Smooth muscle cell (in vitro differentiated cells): ENCODE results near the gene FNBP1. TPM values are rescaled to one million over a fixed set of nuclear protein-coding genes. Genes with fewer than 3 reads are reported as not detected.
A peak's percentile ranks its signal among the peaks of the same experiment; 100 is the strongest.
"Not testable (repeated sequence)": the region's sequence is repeated elsewhere in the genome, so short reads cannot be mapped to it uniquely, and the experiment has no call there.

Experiments used
- DNase-seq: peaks from one replicate; lab custom pipeline; 2025; ENCODE audit not compliant: unreplicated experiment; lab: John Stamatoyannopoulos, UW
- H2AFZ ChIP-seq: fragments of 200-600 bp; sonication (generic); 2 replicates; pipeline ENCODE4 v1.6.0; 2016; ENCODE audit warnings: antibody characterized with exemption, low read depth, mild to moderate bottlenecking
- H3F3A ChIP-seq: fragments of 200-600 bp; sonication (generic); 2 replicates; pipeline ENCODE4 v1.6.0; 2017; ENCODE audit warnings: antibody characterized with exemption, low read depth
- H3K27ac ChIP-seq: fragments of 200-600 bp; sonication (generic); 2 replicates; pipeline ENCODE4 v1.5.1; 2016; ENCODE audit warnings: low read depth, mild to moderate bottlenecking
- H3K27me3 ChIP-seq: fragments of 200-600 bp; sonication (generic); 2 replicates; pipeline ENCODE4 v1.6.1; 2016; ENCODE audit warnings: low read depth, mild to moderate bottlenecking
- H3K36me3 ChIP-seq: fragments of 200-600 bp; sonication (generic); 2 replicates; pipeline ENCODE4 v1.5.1; 2016; ENCODE audit warnings: low read depth
- H3K4me1 ChIP-seq: fragments of 200-600 bp; sonication (generic); 2 replicates; pipeline ENCODE4 v1.5.1; 2016; ENCODE audit warnings: low read depth
- H3K4me2 ChIP-seq: fragments of 200-600 bp; sonication (generic); 2 replicates; pipeline ENCODE4 v1.6.0; 2016; ENCODE audit warnings: mild to moderate bottlenecking
- H3K4me3 ChIP-seq: fragments of 200-600 bp; sonication (generic); 2 replicates; pipeline ENCODE4 v1.5.1; 2016; ENCODE audit warnings: mild to moderate bottlenecking
- H3K79me2 ChIP-seq: fragments of 200-600 bp; sonication (generic); 2 replicates; pipeline ENCODE4 v1.6.0; 2016; ENCODE audit warnings: low read depth, mild to moderate bottlenecking
- H3K9ac ChIP-seq: fragments of 200-600 bp; sonication (generic); 2 replicates; pipeline ENCODE4 v1.6.0; 2016; ENCODE audit warnings: low read depth
- H3K9me3 ChIP-seq: fragments of 200-600 bp; sonication (generic); replicated peaks from 2 replicates; pipeline ENCODE4 v1.5.1; 2016; ENCODE audit warnings: low read depth
- H4K20me1 ChIP-seq: fragments of 200-600 bp; sonication (generic); 2 replicates; pipeline ENCODE4 v1.6.0; 2016; ENCODE audit warnings: low read depth
- CTCF ChIP-seq: fragments of 200-600 bp; sonication (generic); IDR thresholded peaks from 2 replicates; pipeline ENCODE4 v1.5.1; 2017; ENCODE audit warnings: borderline replicate concordance, mild to moderate bottlenecking, antibody characterized with exemption; ENCODE audit not compliant: insufficient read depth, poor library complexity, severe bottlenecking
- WGBS: methylation state at CpG from one replicate; pipeline ENCODE4 v1.1.7; 2016; ENCODE audit warnings: low lambda C conversion rate; 5-methylcytosine and 5-hydroxymethylcytosine counted together
- polyA plus RNA-seq: library from polyadenylated mRNA; unstranded; fragments of >200 nt; fragmentation: Nextera tagmentation; extraction: Ambion mirVana; gene quantifications from 2 replicates; pipeline ENCODE4 v1.2.1, GENCODE V29; 2016
- total RNA-seq: library from RNA; depleted of rRNA; stranded (reverse); fragments of >200 nt; gene quantifications from 2 replicates; pipeline ENCODE4 v1.2.3, GENCODE V29; 2014

FNBP1 gene
- total and polyA plus RNA-seq, 2 experiments from 2014 or later: 17.1 to 17.2 TPM

GRCh38 chr9:129989362-129989708, 53.7 kb downstream of the FNBP1 start:
- H3K4me1 ChIP-seq: no peaks in the 10 kb centered on the region
- H3K27ac ChIP-seq: peak overlapping the region; percentile 36
- 81% methylated on average over 3 of the region's 3 CpGs for WGBS
- no peak overlapping the region for H2AFZ ChIP-seq
- H3F3A ChIP-seq: peaks cover 31% of the 10 kb centered on the region
- H3K4me3 ChIP-seq: no peak overlapping the region
- no peaks in the 10 kb centered on the region for H3K9me3 ChIP-seq
- TF ChIP-seq CTCF: no peak
- DNase-seq: no peak
- peaks cover 46% of the 10 kb centered on the region for H3K79me2 ChIP-seq
- no peaks in the 10 kb centered on the region for H3K27me3 ChIP-seq
- peak overlapping the region; percentile 45 for H3K4me2 ChIP-seq
- no peaks in the 10 kb centered on the region for H3K36me3 ChIP-seq
- no peak overlapping the region for H3K9ac ChIP-seq
- no peaks in the 10 kb centered on the region for H4K20me1 ChIP-seq

GRCh38 chr9:129988607-129989361, 54.2 kb downstream of the FNBP1 start:
- Histone ChIP-seq H3K4me1 (no peaks in the 10 kb centered on the region), H3F3A (peaks cover 26% of the 10 kb centered on the region), H4K20me1 (no peaks in the 10 kb centered on the region), H3K4me2 (peak overlapping the region; percentile 45), H2AFZ (no peak overlapping the region), H3K36me3 (no peaks in the 10 kb centered on the region), H3K9ac (no peak overlapping the region), H3K79me2 (peaks cover 50% of the 10 kb centered on the region), H3K9me3 (no peaks in the 10 kb centered on the region), H3K27ac (peak overlapping the region; percentile 36), H3K27me3 (no peaks in the 10 kb centered on the region), H3K4me3 (no peak overlapping the region)
- no peak for TF ChIP-seq CTCF
- WGBS: 83% methylated on average over 9 of the region's 9 CpGs
- DNase-seq: no peak

- H2AFZ ChIP-seq: no peak overlapping the region
- H3K9me3 ChIP-seq: no peaks in the 10 kb centered on the region
- H3K27me3 ChIP-seq: no peaks in the 10 kb centered on the region
- H3K4me3 ChIP-seq: no peak overlapping the region
- H4K20me1 ChIP-seq: no peaks in the 10 kb centered on the region
- H3K79me2 ChIP-seq: peaks cover 58% of the 10 kb centered on the region
- H3F3A ChIP-seq: peaks cover 26% of the 10 kb centered on the region
- DNase-seq: no peak
- no peaks in the 10 kb centered on the region for H3K4me1 ChIP-seq
- WGBS: 86% methylated on average over 1 of the region's 1 CpG
- H3K27ac ChIP-seq: no peak overlapping the region
- no peak overlapping the region for H3K4me2 ChIP-seq
- H3K36me3 ChIP-seq: no peaks in the 10 kb centered on the region
- TF ChIP-seq CTCF: no peak
- H3K9ac ChIP-seq: no peak overlapping the region
Observed at GRCh38 chr9:129987941-129988340, 55.0 kb downstream of the FNBP1 start.

- Histone ChIP-seq H2AFZ (no peak overlapping the region), H3K4me2 (no peak overlapping the region), H4K20me1 (no peaks in the 10 kb centered on the region), H3F3A (peaks cover 20% of the 10 kb centered on the region), H3K4me3 (no peak overlapping the region), H3K79me2 (peaks cover 66% of the 10 kb centered on the region), H3K4me1 (no peaks in the 10 kb centered on the region), H3K9ac (no peak overlapping the region), H3K27ac (no peak overlapping the region), H3K36me3 (no peaks in the 10 kb centered on the region), H3K9me3 (no peaks in the 10 kb centered on the region), H3K27me3 (no peaks in the 10 kb centered on the region)
- TF ChIP-seq CTCF: no peak
- DNase-seq: no peak
- 81% methylated on average over 8 of the region's 8 CpGs for whole genome bisulfite sequencing
Observed at GRCh38 chr9:129987047-129987446, 55.9 kb downstream of the FNBP1 start.

- H3K36me3 ChIP-seq, H3K9ac ChIP-seq, H2AFZ ChIP-seq, DNase-seq, H3K9me3 ChIP-seq, H4K20me1 ChIP-seq, H3K4me3 ChIP-seq, H3K27me3 ChIP-seq, H3K4me1 ChIP-seq, H3F3A ChIP-seq, H3K4me2 ChIP-seq: not testable (repeated sequence)
- Histone ChIP-seq H3K79me2 (peaks cover 76% of the 10 kb centered on the region), H3K27ac (peak overlapping the region; percentile 4)
- 87% methylated on average over 9 of the region's 9 CpGs for WGBS
Observed at GRCh38 chr9:129984589-129984988, 58.4 kb downstream of the FNBP1 start.
